ENCODE results near the gene CFAP74.

DNA sequence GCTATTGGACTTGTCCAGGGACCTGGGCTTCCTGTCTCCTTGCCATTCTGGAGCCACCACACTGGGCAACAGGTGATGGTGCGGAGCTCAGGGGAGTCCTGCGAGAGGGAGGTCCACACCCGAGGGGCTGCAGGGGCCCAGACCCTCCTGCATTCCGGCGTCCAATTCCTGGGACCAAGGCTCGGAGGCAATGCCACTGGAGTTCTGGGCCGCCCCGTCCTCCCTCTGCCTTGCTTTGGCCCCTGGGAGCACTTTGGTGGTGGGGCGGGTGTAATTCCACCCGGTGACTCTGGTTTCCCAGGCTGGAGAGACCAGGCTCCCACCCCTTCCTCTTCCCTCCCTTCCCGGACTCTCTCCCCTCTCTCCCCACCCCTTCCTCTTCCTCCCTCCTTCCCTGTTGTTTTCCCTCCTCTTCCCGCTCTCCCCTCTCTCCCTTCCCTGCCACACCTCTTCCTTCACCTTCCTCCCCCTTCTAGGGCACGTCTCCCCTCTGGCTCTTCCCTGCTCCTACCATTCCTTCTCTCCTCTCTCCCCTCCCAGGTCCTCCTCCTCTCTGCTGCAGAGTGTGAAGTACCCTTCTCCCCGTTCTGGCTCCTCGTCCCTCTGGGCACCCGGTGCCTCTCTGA lies 48.6 kb upstream of the CFAP74 start:
- TF ChIP-seq CTCF (IDR thresholded peaks at IDR 0.05) (no peak), POLR2A (IDR thresholded peaks at IDR 0.05) (no peak)
